GM21717 (cell line): ENCODE data around the gene B3GNT5.

ENCODE experiments used
- ATAC-seq: cut with Tn5 transposase; IDR thresholded peaks from one replicate; pipeline ENCODE4 v1.9.1; 2021; ENCODE audit warnings: mild to moderate bottlenecking, moderate library complexity; ENCODE audit not compliant: unreplicated experiment

The B3GNT5 gene

DNA sequence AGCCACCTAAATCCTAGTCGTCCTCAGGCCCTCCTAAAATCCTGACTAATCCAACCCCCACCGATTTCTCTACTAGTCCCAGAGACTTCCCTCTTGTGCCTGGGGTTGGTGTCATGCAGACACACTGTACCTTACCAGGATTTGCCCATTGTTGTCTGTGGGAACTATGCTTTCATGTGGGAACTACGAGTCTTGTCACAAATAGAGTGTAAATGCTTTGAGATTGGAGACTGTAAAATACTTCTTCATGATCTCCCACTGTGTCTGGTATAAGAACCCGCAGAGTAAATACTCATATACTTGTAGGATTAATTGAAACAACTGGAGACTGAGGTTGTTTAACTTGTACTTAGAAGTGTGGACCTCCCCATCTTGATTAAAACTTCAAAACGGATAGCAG is 11.2 kb downstream of the B3GNT5 start:
- ATAC-seq = no peak

DNA sequence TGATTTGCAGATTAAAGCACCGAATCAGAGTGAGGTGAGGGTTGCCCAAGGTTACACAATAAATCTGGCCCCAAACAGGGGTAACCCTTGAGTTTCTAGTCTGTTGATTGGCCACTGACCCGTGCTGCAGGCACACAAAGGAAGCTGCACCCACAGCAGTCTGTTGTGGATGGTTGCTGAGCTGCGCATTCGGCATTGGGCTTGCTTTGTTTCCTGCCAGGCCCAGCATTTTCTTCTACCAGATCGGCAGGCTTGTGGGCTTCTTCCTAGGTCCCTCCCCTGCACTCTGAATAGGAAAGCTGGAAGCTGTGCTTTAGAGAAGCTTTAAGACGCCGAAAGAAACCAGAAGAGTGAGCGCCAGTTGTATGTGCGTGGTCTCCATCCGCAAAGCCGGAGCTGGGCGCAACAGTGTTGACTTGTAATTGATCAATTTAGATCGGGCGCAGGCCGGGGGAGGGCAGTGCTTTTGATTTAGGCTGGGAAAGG is 12.1 kb downstream of the B3GNT5 start:
- ATAC-seq = no peak

GRCh38 chr3:183265834-183266417 is 12.9 kb downstream of the B3GNT5 start:
- no peak for ATAC-seq

DNA sequence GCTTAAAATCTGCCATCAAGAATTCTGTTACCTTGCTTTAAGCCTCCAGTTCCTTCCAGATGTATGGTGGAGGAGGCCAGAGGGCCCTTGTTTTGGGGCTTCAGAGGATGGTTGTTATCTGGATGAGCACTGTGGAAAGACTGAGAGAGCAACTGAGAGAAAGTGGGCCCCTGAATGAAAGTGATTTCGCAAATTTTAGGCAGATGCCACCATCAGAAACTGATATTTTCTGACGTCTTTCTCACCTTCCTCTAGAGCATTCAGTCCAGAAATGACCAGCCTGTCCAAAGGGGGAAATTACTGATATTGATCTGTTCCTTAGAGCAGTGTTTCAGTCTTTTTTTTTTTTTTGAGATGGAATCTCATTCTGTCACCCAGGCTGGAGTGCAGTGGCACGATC is 13.4 kb downstream of the B3GNT5 start:
- ATAC-seq = no peak

DNA sequence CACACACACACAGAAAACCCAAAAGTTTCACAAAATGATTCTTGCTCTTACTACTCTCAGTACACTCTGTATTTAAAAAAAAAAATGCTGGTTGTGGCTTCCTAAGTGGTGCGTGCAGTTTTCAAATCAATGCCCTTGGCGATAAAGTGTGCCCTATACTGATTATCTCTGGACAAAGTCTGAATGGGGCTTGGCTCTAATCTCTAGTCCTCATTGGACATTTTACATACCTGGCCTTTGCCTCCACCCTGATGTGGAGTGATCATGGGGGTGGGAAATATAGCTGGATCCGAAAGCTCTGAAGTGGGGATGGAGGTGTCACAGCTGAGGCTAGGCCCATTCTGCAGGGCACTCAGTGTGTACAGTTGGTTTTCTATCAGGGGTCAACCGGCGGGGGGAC is 14.1 kb downstream of the B3GNT5 start:
- no peak for ATAC-seq

DNA sequence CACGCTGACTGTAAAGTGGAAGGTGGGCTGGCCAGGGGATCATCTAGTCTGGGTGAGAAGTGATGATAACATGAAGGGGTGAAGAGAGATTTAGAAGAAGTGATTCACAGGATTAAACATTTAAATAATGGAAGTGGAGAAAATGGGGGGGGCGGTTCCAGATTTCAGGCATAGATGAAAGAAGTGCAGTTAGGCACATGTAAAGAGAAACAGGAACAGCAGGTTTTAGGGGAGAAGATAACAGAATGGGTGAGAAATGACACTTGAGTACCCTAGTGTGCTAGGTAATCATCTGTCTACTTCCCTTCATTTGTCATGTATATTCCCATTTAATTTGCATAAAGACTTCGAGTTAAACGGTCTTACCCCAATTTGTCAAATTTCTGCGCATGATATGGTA is 15.3 kb downstream of the B3GNT5 start:
- ATAC-seq = no peak

GRCh38 chr3:183269345-183269744 is 16.3 kb downstream of the B3GNT5 start:
- no peak for ATAC-seq

DNA sequence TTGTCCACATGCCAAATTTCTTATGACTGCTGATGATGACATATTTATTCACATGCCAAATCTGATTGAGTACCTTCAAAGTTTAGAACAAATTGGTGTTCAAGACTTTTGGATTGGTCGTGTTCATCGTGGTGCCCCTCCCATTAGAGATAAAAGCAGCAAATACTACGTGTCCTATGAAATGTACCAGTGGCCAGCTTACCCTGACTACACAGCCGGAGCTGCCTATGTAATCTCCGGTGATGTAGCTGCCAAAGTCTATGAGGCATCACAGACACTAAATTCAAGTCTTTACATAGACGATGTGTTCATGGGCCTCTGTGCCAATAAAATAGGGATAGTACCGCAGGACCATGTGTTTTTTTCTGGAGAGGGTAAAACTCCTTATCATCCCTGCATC is 17.3 kb downstream of the B3GNT5 start:
- no peak for ATAC-seq

- no peak for ATAC-seq
Observed at GRCh38 chr3:183272142-183272541, 19.1 kb downstream of the B3GNT5 start.

GRCh38 chr3:183272791-183273190 is 19.7 kb downstream of the B3GNT5 start:
- ATAC-seq = no peak

- no peak for ATAC-seq
Observed at GRCh38 chr3:183274609-183275008, 21.6 kb downstream of the B3GNT5 start.

DNA sequence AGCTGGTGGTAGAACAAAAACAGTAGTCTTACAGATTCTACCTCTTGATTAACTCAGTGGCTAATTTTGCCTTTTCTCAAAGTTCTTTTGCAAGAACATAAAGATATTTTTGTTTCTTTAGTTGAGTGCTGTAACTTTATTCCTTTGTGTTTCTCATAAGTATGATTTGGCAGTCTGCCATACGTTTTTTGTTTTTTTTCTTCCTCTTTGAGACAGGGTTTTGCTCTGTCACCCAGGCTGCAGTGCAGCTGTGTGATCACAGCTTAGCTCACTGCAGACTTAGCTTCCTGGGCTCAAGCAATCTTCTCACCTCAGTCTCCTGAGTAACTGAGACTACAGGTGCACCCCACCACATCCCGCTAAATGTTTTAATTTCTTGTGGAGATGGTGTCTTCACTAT is 22.4 kb downstream of the B3GNT5 start:
- no peak for ATAC-seq

GRCh38 chr3:183275937-183276336 is 22.9 kb downstream of the B3GNT5 start:
- no peak for ATAC-seq

DNA sequence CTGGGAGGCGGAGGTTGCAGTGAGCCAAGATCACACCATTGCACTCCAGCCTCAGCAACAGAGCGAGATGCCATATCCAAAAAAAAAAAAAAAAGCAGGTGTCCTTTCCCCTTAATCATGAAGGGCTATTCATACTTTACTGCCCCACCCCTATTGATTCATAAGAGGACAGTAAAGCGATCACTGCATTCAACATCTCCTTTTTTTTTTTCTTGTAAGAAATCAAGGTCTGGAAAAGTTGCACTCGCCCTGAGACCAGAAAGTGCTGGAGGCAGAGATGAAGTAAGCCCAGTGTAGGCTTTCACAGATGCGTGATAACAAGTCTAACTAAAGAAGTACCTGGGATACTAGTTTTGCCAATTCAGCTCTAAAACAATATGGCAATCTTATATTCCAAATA is 24.2 kb downstream of the B3GNT5 start:
- no peak for ATAC-seq

- ATAC-seq = no peak
Observed at GRCh38 chr3:183278479-183279088, 25.5 kb downstream of the B3GNT5 start.

GRCh38 chr3:183279371-183279770 is 26.3 kb downstream of the B3GNT5 start:
- no peak for ATAC-seq

GRCh38 chr3:183281126-183281797 is 28.2 kb downstream of the B3GNT5 start:
- ATAC-seq = no peak

- ATAC-seq = no peak
Observed at GRCh38 chr3:183283886-183284285, 30.8 kb downstream of the B3GNT5 start.

GRCh38 chr3:183284570-183284969 is 31.5 kb downstream of the B3GNT5 start:
- no peak for ATAC-seq

DNA sequence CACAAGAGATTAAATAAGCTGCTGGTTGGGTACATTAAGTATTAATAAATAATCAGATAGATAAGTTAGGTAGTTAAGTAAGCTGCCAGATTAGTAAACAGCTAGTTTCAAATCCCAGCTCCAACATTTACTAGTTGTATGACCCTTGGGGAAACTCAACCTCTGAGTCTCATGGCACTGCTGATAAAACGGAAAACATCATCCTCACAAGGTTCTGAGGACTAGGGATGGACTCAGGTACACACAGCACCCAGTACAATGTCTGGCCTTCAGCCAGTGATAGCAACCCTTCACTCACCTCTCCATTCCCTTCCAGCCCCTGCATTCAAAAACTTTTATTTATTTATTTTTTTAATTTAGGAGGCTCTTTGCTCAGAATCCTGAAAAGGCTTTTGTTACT is 32.3 kb downstream of the B3GNT5 start:
- no peak for ATAC-seq

DNA sequence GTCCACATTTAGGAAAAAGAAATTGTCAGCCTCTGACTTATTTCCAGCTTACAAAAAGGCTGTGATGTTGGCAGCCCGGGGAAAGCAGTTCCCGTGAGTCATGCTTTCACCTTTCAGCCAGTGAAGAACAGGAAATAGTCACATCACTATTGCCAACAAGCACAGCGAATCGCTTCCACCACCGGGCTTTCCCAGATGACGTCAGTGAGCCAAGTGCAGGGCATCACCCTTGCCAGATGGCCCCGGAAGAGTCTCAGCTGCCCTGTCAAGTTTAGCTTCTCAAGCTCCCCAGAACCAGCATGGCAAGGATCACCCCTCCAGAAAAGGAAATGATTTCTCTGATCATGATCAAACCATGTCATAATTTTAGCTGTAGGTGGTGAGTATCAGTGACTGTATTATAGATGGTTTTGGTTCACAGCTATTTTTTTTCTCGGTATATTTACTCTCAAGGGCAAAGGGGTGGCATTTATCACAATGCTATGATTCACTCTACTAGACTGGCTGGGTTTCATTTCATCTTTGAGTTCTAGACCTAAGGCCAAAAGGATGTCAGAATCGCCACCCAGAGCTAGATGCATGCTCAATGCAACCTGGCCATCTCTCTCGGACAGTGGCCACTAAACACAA is 32.9 kb downstream of the B3GNT5 start:
- ATAC-seq = peak; percentile 98
